HCT116 (cell line): Measurements from ENCODE around the gene RCAN2.

ENCODE experiments used
- CEBPB ChIP-seq: IDR thresholded peaks from 2 replicates; pipeline ENCODE4 v1.6.1; 2012; ENCODE audit warnings: low read depth
- EZH2 ChIP-seq: fragments of 200-600 bp; sonication (generic); IDR thresholded peaks from 2 replicates; pipeline ENCODE4 v1.6.1; 2017; ENCODE audit warnings: antibody characterized with exemption, mixed run types
- EZH2phosphoT487 ChIP-seq: fragments of 200-600 bp; IDR thresholded peaks from 2 replicates; pipeline ENCODE4 v1.6.1; 2018; ENCODE audit warnings: antibody characterized with exemption, borderline replicate concordance
- JUND ChIP-seq: IDR thresholded peaks from 2 replicates; pipeline ENCODE4 v1.6.1; 2012
- POLR2A ChIP-seq: IDR thresholded peaks from 2 replicates; pipeline ENCODE4 v1.7.0; 2011; ENCODE audit warnings: borderline replicate concordance; ENCODE audit not compliant: insufficient read depth, insufficient read length; ENCODE audit errors: extremely low read depth
- POLR2AphosphoS5 ChIP-seq: IDR thresholded peaks from 2 replicates; pipeline ENCODE4 v1.6.1; 2011; ENCODE audit warnings: mild to moderate bottlenecking, low read depth, low read length, moderate library complexity
- RAD21 ChIP-seq: IDR thresholded peaks from 2 replicates; pipeline ENCODE4 v1.6.1; 2012; ENCODE audit warnings: low read depth, mild to moderate bottlenecking
- SP1 ChIP-seq: IDR thresholded peaks from 2 replicates; pipeline ENCODE4 v1.6.1; 2012; ENCODE audit warnings: low read depth
- SRF ChIP-seq: IDR thresholded peaks from 2 replicates; pipeline ENCODE4 v1.6.1; 2012; ENCODE audit warnings: low read depth
- ZFX ChIP-seq: fragments of 450-650 bp; IDR thresholded peaks from 2 replicates; pipeline ENCODE4 v1.6.1; 2017
- ZNF274 ChIP-seq: fragments of 200-500 bp; sonication (Bioruptor generic); IDR thresholded peaks from 2 replicates; pipeline ENCODE4 v1.6.1; 2014; ENCODE audit warnings: mild to moderate bottlenecking, low read depth, low read length, inconsistent platforms
- TF ChIP-seq, protein P1 (sequence below), 3 experiments: fragments of 200-600 bp in 1 of 3; sonication (generic) in 1 of 3; IDR thresholded peaks in 2 of 3; conservative IDR thresholded peaks in 1 of 3; 2 replicates each; pipeline ENCODE4 v1.5.1; 2012 to 2017; ENCODE audit warnings: low read depth in 2 of 3, low read length in 2 of 3, antibody characterized with exemption in 1 of 3, borderline replicate concordance in 1 of 3, control low read depth in 1 of 3, mild to moderate bottlenecking in 1 of 3, mixed read lengths in 1 of 3, mixed run types in 1 of 3, moderate library complexity in 1 of 3; ENCODE audit not compliant: insufficient read depth in 1 of 3
- TF ChIP-seq, protein P2 (sequence below): IDR thresholded peaks from 2 replicates; pipeline ENCODE4 v1.6.1; 2012
- TF ChIP-seq, protein P3 (sequence below): IDR thresholded peaks from 2 replicates; pipeline ENCODE4 v1.6.1; 2012; ENCODE audit warnings: low read depth

DNA sequence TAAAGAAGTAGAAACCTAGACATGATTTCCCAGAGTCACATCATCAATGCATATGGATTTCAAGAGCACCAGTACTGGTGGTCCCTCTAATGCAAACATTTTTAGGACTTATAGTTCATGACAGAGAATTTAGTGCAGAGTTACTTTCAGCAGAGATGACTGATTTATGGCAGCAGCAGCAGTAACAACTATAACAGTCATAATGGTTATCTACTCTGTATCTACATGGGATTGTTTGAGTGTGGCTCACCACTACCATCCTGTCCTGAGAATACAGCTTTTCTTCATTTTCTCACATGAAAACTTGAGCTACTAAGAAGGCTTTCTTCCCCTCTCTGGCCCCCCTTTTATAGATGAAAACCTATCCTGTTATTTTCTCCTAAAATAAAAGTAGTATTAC is 192.0 kb downstream of the RCAN2 start:
- TF ChIP-seq, protein P1, sequence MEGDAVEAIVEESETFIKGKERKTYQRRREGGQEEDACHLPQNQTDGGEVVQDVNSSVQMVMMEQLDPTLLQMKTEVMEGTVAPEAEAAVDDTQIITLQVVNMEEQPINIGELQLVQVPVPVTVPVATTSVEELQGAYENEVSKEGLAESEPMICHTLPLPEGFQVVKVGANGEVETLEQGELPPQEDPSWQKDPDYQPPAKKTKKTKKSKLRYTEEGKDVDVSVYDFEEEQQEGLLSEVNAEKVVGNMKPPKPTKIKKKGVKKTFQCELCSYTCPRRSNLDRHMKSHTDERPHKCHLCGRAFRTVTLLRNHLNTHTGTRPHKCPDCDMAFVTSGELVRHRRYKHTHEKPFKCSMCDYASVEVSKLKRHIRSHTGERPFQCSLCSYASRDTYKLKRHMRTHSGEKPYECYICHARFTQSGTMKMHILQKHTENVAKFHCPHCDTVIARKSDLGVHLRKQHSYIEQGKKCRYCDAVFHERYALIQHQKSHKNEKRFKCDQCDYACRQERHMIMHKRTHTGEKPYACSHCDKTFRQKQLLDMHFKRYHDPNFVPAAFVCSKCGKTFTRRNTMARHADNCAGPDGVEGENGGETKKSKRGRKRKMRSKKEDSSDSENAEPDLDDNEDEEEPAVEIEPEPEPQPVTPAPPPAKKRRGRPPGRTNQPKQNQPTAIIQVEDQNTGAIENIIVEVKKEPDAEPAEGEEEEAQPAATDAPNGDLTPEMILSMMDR (IDR thresholded peaks at IDR 0.05 in 2 of 3, conservative IDR thresholded peaks at IDR 0.05 in 1 of 3; ENCODE audit: borderline replicate concordance in 1 of 3, insufficient read depth in 1 of 3, low read depth in 2 of 3, low read length in 2 of 3): no peak
- TF ChIP-seq RAD21 (no peak), POLR2A (no peak), ZNF274 (no peak), EZH2 (no peak), ZFX (no peak), POLR2AphosphoS5 (no peak), SP1 (no peak), JUND (no peak), SRF (no peak), EZH2phosphoT487 (no peak), CEBPB (no peak)
- TF ChIP-seq, protein P2, sequence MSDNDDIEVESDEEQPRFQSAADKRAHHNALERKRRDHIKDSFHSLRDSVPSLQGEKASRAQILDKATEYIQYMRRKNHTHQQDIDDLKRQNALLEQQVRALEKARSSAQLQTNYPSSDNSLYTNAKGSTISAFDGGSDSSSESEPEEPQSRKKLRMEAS: no peak
- TF ChIP-seq, protein P3, sequence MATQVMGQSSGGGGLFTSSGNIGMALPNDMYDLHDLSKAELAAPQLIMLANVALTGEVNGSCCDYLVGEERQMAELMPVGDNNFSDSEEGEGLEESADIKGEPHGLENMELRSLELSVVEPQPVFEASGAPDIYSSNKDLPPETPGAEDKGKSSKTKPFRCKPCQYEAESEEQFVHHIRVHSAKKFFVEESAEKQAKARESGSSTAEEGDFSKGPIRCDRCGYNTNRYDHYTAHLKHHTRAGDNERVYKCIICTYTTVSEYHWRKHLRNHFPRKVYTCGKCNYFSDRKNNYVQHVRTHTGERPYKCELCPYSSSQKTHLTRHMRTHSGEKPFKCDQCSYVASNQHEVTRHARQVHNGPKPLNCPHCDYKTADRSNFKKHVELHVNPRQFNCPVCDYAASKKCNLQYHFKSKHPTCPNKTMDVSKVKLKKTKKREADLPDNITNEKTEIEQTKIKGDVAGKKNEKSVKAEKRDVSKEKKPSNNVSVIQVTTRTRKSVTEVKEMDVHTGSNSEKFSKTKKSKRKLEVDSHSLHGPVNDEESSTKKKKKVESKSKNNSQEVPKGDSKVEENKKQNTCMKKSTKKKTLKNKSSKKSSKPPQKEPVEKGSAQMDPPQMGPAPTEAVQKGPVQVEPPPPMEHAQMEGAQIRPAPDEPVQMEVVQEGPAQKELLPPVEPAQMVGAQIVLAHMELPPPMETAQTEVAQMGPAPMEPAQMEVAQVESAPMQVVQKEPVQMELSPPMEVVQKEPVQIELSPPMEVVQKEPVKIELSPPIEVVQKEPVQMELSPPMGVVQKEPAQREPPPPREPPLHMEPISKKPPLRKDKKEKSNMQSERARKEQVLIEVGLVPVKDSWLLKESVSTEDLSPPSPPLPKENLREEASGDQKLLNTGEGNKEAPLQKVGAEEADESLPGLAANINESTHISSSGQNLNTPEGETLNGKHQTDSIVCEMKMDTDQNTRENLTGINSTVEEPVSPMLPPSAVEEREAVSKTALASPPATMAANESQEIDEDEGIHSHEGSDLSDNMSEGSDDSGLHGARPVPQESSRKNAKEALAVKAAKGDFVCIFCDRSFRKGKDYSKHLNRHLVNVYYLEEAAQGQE: no peak
